NCI-H82 treated with DMSO at 0.1 percent for 48 hours (cell line): ENCODE results near the gene ACE2.

ENCODE experiments used
- DNase-seq: peaks from one replicate; lab custom pipeline; 2025; ENCODE audit not compliant: unreplicated experiment; lab: John Stamatoyannopoulos, UW

ACE2 gene

GRCh38 chrX:15576019-15576418 is 24.7 kb downstream of the ACE2 start:
- DNase-seq: no peak

- no peak for DNase-seq
Measured at GRCh38 chrX:15574017-15574416, 26.7 kb downstream of the ACE2 start.

GRCh38 chrX:15570145-15570544 is 30.6 kb downstream of the ACE2 start:
- DNase-seq: no peak

- no peak for DNase-seq
Measured at GRCh38 chrX:15567886-15568616, 32.7 kb downstream of the ACE2 start.

- DNase-seq: no peak
Measured at GRCh38 chrX:15567267-15567666, 33.5 kb downstream of the ACE2 start.

GRCh38 chrX:15566244-15566643 is 34.5 kb downstream of the ACE2 start:
- no peak for DNase-seq

- peak; percentile 14 for DNase-seq
Measured at GRCh38 chrX:15564981-15565579, 35.7 kb downstream of the ACE2 start.

- DNase-seq: no peak
Measured at GRCh38 chrX:15563056-15563455, 37.7 kb downstream of the ACE2 start.

- DNase-seq: no peak
Measured at GRCh38 chrX:15560924-15561323, 39.8 kb downstream of the ACE2 start.

GRCh38 chrX:15559227-15559626 is 41.5 kb downstream of the ACE2 start:
- DNase-seq: no peak

GRCh38 chrX:15549189-15550012 is 51.4 kb downstream of the ACE2 start:
- DNase-seq: no peak

GRCh38 chrX:15547356-15547755 is 53.4 kb downstream of the ACE2 start:
- no peak for DNase-seq

- no peak for DNase-seq
Measured at GRCh38 chrX:15546745-15547144, 54.0 kb downstream of the ACE2 start.

- no peak for DNase-seq
Measured at GRCh38 chrX:15530318-15530717, 70.4 kb downstream of the ACE2 start.

GRCh38 chrX:15529165-15529564 is 71.6 kb downstream of the ACE2 start:
- no peak for DNase-seq

- peak; percentile 35 for DNase-seq
Measured at GRCh38 chrX:15525664-15526416, 74.9 kb downstream of the ACE2 start.

GRCh38 chrX:15524417-15524816 is 76.3 kb downstream of the ACE2 start:
- no peak for DNase-seq

- DNase-seq: no peak
Measured at GRCh38 chrX:15523088-15523487, 77.7 kb downstream of the ACE2 start.

GRCh38 chrX:15522464-15522863 is 78.3 kb downstream of the ACE2 start:
- no peak for DNase-seq

- DNase-seq: no peak
Measured at GRCh38 chrX:15515931-15516330, 84.8 kb downstream of the ACE2 start.

- no peak for DNase-seq
Measured at GRCh38 chrX:15514279-15514678, 86.5 kb downstream of the ACE2 start.
